Measurements from ENCODE around the gene IGF1.

The IGF1 gene

GRCh38 chr12:102426599-102427542 is 53.5 kb downstream of the IGF1 start:
- DNase-seq = no peak

GRCh38 chr12:102425109-102426039 is 55.0 kb downstream of the IGF1 start:
- no peak for DNase-seq

- peak; percentile 9 to 62 (median 49) for DNase-seq
Observed at GRCh38 chr12:102423462-102423861, 56.9 kb downstream of the IGF1 start.

GRCh38 chr12:102421802-102422583 is 58.4 kb downstream of the IGF1 start:
- DNase-seq = no peak

GRCh38 chr12:102419094-102419764 is 61.1 kb downstream of the IGF1 start:
- DNase-seq = no peak

- DNase-seq = no peak
Observed at GRCh38 chr12:102417055-102417454, 63.3 kb downstream of the IGF1 start.

- DNase-seq = no peak
Observed at GRCh38 chr12:102415515-102415914, 64.8 kb downstream of the IGF1 start.

- DNase-seq = no peak
Observed at GRCh38 chr12:102413396-102413795, 67.0 kb downstream of the IGF1 start.

GRCh38 chr12:102410511-102410910 is 69.9 kb downstream of the IGF1 start:
- DNase-seq = no peak

- DNase-seq = peak in 1 of 4 experiments; percentile 10
Observed at GRCh38 chr12:102408487-102409297, 71.7 kb downstream of the IGF1 start.

GRCh38 chr12:102407776-102408486 is 72.4 kb downstream of the IGF1 start:
- no peak for DNase-seq

GRCh38 chr12:102406033-102406584 is 74.3 kb downstream of the IGF1 start:
- DNase-seq = peak in 1 of 4 experiments; percentile 10

- DNase-seq = no peak
Observed at GRCh38 chr12:102401087-102401486, 79.3 kb downstream of the IGF1 start.

- no peak for DNase-seq
Observed at GRCh38 chr12:102399653-102400052, 80.7 kb downstream of the IGF1 start.

GRCh38 chr12:102396276-102396675 is 84.1 kb downstream of the IGF1 start:
- no peak for DNase-seq

- DNase-seq = no peak
Observed at GRCh38 chr12:102394200-102394599, 86.2 kb downstream of the IGF1 start.

GRCh38 chr12:102390068-102390467 is 90.3 kb downstream of the IGF1 start:
- DNase-seq = no peak

- DNase-seq = no peak
Observed at GRCh38 chr12:102388469-102388868, 91.9 kb downstream of the IGF1 start.

- no peak for DNase-seq
Observed at GRCh38 chr12:102385343-102385742, 95.0 kb downstream of the IGF1 start.

Data from suppressor macrophage (primary cell).